HG03342 (cell line): ENCODE data around the gene NELFCD.
A peak's percentile ranks its signal among the peaks of the same experiment; 100 is the strongest.
"Not testable (repeated sequence)": the region's sequence is repeated elsewhere in the genome, so short reads cannot be mapped to it uniquely, and the experiment has no call there.

Experiments used
- ATAC-seq: cut with Tn5 transposase; IDR thresholded peaks from one replicate; pipeline ENCODE4 v1.9.1; 2021; ENCODE audit warnings: mild to moderate bottlenecking, moderate library complexity; ENCODE audit not compliant: unreplicated experiment

NELFCD gene

GRCh38 chr20:59023616-59024015 lies 42.6 kb downstream of the NELFCD start:
- no peak for ATAC-seq

- no peak for ATAC-seq
These were observed 43.1 kb downstream of the NELFCD start for GRCh38 chr20:59024111-59024530.

GRCh38 chr20:59025086-59025485 lies 44.0 kb downstream of the NELFCD start:
- no peak for ATAC-seq

- ATAC-seq = no peak
These were observed 44.5 kb downstream of the NELFCD start for GRCh38 chr20:59025511-59025910.

- ATAC-seq = no peak
These were observed 46.1 kb downstream of the NELFCD start for GRCh38 chr20:59026904-59027740.

GRCh38 chr20:59027741-59028320 lies 46.8 kb downstream of the NELFCD start:
- ATAC-seq = no peak

GRCh38 chr20:59028812-59029211 lies 47.8 kb downstream of the NELFCD start:
- ATAC-seq = no peak

GRCh38 chr20:59030911-59031563 lies 50.0 kb downstream of the NELFCD start:
- ATAC-seq = no peak

GRCh38 chr20:59031564-59032022 lies 50.5 kb downstream of the NELFCD start:
- no peak for ATAC-seq

GRCh38 chr20:59032023-59032712 lies 51.1 kb downstream of the NELFCD start, which contains the start of gene ATP5F1E:
ATP5F1E (minus strand) TSS chr20:59032335; CDS start chr20:59032251, 84 bp downstream.
- peak; percentile 92 for ATAC-seq

- ATAC-seq = no peak
These were observed 51.6 kb downstream of the NELFCD start for GRCh38 chr20:59032713-59033059.

GRCh38 chr20:59033093-59033492 lies 52.0 kb downstream of the NELFCD start:
- ATAC-seq = no peak

- no peak for ATAC-seq
These were observed 52.6 kb downstream of the NELFCD start for GRCh38 chr20:59033616-59034165.

GRCh38 chr20:59035381-59035780 lies 54.3 kb downstream of the NELFCD start:
- no peak for ATAC-seq

GRCh38 chr20:59037386-59037785 lies 56.3 kb downstream of the NELFCD start:
- ATAC-seq = no peak

GRCh38 chr20:59039233-59039632 lies 58.2 kb downstream of the NELFCD start:
- no peak for ATAC-seq

- ATAC-seq = no peak
These were observed 59.6 kb downstream of the NELFCD start for GRCh38 chr20:59040667-59041066.

- not testable (repeated sequence) for ATAC-seq
These were observed 60.4 kb downstream of the NELFCD start for GRCh38 chr20:59041487-59041886.

- ATAC-seq = peak; percentile 23
These were observed 61.2 kb downstream of the NELFCD start, which contains the start of gene PRELID3B for GRCh38 chr20:59042151-59042795. PRELID3B (minus strand) TSS chr20:59042786; CDS start chr20:59042730, 56 bp downstream.
